HTERT RPE-1 (cell line): Measurements from ENCODE around the gene FNDC3B.

Experiments used
- in situ Hi-C: fragments of 300-500 bp; cut with MboI; formaldehyde crosslinking; loops from 4 replicates; pipeline ENCODE4 v1.14.3; 2020; ENCODE audit warnings: low sequenced_read_pairs

The FNDC3B gene

GRCh38 chr3:172208586-172209332 is 169.4 kb downstream of the FNDC3B start:
- in situ Hi-C loops = no loop called here

GRCh38 chr3:172209333-172210321 is 170.2 kb downstream of the FNDC3B start:
- in situ Hi-C loops = no loop called here

GRCh38 chr3:172210355-172210754 is 171.0 kb downstream of the FNDC3B start:
- in situ Hi-C loops = no loop called here

GRCh38 chr3:172211123-172211522 is 171.7 kb downstream of the FNDC3B start:
- in situ Hi-C loops = no loop called here

GRCh38 chr3:172213200-172213599 is 173.8 kb downstream of the FNDC3B start:
- in situ Hi-C loops = no loop called here

GRCh38 chr3:172213904-172214303 is 174.5 kb downstream of the FNDC3B start:
- in situ Hi-C loops = no loop called here

- in situ Hi-C loops = no loop called here
Observed at GRCh38 chr3:172216267-172216666, 176.9 kb downstream of the FNDC3B start.

GRCh38 chr3:172216911-172217310 is 177.5 kb downstream of the FNDC3B start:
- in situ Hi-C loops = no loop called here

- in situ Hi-C loops = no loop called here
Observed at GRCh38 chr3:172217877-172218276, 178.5 kb downstream of the FNDC3B start.

- in situ Hi-C loops = no loop called here
Observed at GRCh38 chr3:172218350-172219323, 179.3 kb downstream of the FNDC3B start.

- in situ Hi-C loops = no loop called here
Observed at GRCh38 chr3:172219750-172220149, 180.4 kb downstream of the FNDC3B start.

- in situ Hi-C loops = no loop called here
Observed at GRCh38 chr3:172221547-172221946, 182.2 kb downstream of the FNDC3B start.

- in situ Hi-C loops = no loop called here
Observed at GRCh38 chr3:172222478-172223071, 183.2 kb downstream of the FNDC3B start.

- in situ Hi-C loops = no loop called here
Observed at GRCh38 chr3:172223870-172224269, 184.5 kb downstream of the FNDC3B start.

GRCh38 chr3:172224560-172225214 is 185.3 kb downstream of the FNDC3B start:
- in situ Hi-C loops = no loop called here

- in situ Hi-C loops = no loop called here
Observed at GRCh38 chr3:172225215-172225707, 185.9 kb downstream of the FNDC3B start.

GRCh38 chr3:172226831-172227230 is 187.5 kb downstream of the FNDC3B start:
- in situ Hi-C loops = no loop called here

- in situ Hi-C loops = no loop called here
Observed at GRCh38 chr3:172227340-172228035, 188.1 kb downstream of the FNDC3B start.

GRCh38 chr3:172228036-172228415 is 188.6 kb downstream of the FNDC3B start:
- in situ Hi-C loops = no loop called here
